ENCODE measurements around the gene LAMP1. TPM values are rescaled to one million over a fixed set of nuclear protein-coding genes. Genes with fewer than 3 reads are reported as not detected.

LAMP1 gene
- total RNA-seq, 1 experiment from 2014 or later = 110 TPM

Small RNA genes lying within 50 kb of the gene (microRNA-seq; reads per million reads assigned to microRNA genes)
- gene MIR8075 (ENCODE audit: unreplicated experiment) = not detected

Other genes starting within 250 kb of the LAMP1 start
- not detected in 2 replicates for gene F7, start 191.4 kb upstream of the LAMP1 start, total RNA-seq (2014; rRNA removed)
- gene F10, start 174.4 kb upstream of the LAMP1 start, total RNA-seq (2014; rRNA removed) = not detected in 2 replicates
- not detected in 2 replicates for gene PROZ, start 138.6 kb upstream of the LAMP1 start, total RNA-seq (2014; rRNA removed)
- gene PCID2, start 88.6 kb upstream of the LAMP1 start, total RNA-seq (2014; rRNA removed) = 35.1 and 39.4 TPM in 2 replicates
- 82.4 and 88.7 TPM in 2 replicates for gene CUL4A, start 87.6 kb upstream of the LAMP1 start, total RNA-seq (2014; rRNA removed)
- 7.4 and 13.2 TPM in 2 replicates for gene GRTP1, start 66.9 kb downstream of the LAMP1 start, total RNA-seq (2014; rRNA removed)
- 9.7 and 10.3 TPM in 2 replicates for gene ADPRHL1, start 156.2 kb downstream of the LAMP1 start, total RNA-seq (2014; rRNA removed)
- gene DCUN1D2, start 193.5 kb downstream of the LAMP1 start, total RNA-seq (2014; rRNA removed) = 11.6 and 15.0 TPM in 2 replicates

All from PC-3 (cell line).